Putamen (tissue), 1 donor: ENCODE results near the gene CREG2.

ENCODE experiments used
- DNase-seq: peaks from one replicate; pipeline ENCODE4 v3.0.0-alpha.2; 2016; ENCODE audit warnings: low spot score

Gene CREG2

DNA sequence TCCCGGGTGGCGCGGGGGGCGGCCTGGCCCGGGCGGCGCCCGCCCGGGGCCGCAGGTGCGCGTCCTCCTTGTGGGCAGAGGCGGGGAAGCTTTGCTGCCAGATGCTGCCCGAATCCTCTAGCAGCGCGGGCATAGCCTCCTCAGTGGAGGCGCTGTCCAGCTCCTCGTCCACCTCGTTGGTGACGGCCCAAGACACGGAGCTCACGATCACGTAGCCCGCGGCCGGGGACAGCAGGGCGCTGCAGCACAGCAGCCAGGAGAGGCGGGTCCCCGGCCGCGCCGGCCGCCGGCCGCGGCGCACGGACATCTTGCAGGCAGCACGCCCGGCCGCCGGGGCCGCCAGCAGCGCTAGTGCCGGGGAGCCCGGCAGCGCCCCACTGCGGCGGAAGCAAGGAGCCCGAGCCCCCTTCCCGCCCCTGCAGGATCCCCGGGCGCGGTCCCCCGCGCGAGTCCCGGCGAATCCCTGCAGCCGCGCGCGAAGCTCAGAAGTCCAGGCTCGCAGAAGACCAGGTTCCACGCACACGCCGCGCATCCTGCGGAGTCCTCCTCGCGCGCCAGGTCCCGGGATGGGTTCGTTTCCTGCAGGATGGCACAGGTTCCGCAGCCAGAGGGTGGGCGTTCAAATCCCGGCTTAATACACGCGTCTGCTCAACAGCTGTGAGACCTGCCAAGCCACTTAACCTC, at the start of gene CREG2:
CREG2 (minus strand) TSS at position 353 of the 684 bp plus-strand sequence; CDS start at position 307, 46 bp downstream.
- DNase-seq = peak; percentile 68

DNA sequence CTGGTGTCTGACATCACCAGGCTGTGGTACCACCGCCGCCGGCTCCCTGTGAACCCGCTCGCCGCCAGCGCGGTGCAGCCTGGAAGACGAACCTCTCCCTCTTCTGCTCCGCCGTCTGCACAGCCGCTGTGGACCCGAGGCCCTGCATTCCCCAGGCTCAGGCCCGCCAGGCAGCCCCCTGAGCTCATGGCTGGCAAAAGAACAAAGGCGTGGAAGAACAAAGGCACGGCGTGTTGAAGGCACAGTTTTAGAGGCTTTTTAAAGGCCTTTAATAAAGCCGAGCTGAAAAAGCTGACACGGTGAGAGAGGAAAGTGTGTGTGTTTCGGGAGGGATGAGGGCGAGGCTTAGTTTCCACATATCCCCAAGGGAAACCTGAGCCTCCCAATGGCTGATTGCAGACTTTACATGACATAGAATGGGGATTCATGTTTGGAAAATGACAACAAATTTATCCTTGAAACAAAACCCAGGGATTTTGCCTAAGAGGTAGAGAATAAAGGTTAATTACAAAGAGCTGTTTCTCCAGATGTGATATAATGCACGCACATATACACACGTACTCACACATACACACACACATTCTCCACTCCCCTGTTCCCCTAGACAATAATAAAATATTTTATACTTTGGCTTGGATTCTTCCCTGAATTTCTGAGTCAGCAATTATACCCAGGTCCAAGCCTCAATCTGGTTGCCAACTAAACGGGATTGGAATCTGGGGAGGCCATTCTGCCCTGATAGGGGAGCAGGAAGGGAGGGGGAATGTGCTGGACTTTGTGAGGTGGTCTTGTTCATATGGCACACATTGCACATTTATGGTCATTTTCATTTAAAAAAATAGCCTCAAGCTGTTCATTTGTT, 47.9 kb upstream of the CREG2 start:
- no peak for DNase-seq

DNA sequence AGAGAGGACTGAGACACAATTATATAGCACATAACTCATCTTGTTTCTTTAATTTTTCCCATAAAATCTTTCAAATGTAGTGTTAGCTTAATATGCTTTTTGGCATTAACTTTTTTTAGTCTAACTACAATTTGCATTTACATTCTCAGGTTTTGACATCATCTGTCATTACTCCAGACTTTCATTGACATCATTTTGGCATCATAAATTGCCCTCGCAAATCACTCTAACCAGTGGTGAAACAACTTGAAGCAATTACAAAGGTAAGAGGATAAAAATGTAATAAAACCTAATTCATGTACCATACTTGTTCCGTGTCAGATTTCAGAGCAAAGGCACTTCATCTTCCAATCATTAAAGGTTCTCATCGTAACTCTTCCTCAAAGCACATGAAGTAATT, 46.2 kb upstream of the CREG2 start:
- no peak for DNase-seq

GRCh38 chr2:101432411-101433181, 45.3 kb upstream of the CREG2 start:
- DNase-seq = no peak

DNA sequence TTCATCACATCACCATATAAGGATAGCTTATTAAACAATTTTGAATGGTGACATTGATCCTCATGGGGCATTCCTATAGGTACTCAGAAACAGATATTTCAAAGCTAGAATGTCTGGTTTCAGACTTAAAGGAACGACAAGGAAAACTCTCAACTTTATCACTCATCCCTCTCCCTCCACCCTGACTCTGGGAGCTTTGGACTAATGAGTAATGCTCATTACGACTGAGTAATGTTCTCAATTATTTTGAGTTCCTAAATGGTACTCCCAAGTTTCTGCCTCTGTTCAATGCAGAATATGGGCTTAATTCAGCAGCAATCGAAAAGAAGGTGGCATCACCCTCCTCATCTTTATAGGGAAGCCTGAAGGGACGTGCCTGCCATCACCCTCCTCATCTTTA, 44.2 kb upstream of the CREG2 start:
- DNase-seq = no peak

DNA sequence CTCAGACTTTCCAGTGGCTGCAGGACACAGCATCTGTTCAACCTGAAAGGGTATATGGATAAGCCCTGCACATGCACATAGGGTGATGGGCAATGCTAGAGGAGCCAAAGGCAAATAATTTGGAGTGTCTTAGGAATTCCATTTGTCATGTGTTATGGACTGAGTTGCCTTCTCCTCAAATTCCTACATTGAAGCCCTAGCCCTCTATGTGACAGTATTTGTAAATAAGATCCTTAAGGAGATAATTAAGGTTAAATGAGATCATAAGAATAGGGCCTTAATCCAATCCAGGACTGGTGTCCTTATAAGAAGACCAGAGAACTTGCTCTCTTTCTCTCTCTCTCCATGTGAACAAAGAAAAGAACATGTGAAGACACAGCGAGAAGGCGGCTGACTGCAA, 42.9 kb upstream of the CREG2 start:
- DNase-seq = no peak

DNA sequence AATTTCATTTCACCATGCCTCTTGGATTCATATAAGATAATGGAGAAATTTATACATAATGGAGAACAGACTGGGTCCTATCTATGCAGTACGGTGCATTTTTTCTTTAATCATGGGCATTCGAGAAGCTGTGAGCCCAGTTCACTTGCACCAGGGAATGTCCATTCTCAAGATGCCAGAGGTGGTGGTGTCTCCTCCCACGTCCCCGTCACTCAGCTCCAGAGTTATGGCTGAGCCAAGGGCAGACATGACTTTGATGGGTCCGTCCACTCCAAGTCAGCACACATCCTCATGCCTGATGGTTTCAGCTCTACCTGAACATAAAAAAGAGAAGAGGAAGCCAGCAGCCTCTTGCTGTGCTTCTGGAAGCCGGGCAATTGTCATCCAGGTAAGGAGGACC, 42.1 kb upstream of the CREG2 start:
- DNase-seq = no peak

DNA sequence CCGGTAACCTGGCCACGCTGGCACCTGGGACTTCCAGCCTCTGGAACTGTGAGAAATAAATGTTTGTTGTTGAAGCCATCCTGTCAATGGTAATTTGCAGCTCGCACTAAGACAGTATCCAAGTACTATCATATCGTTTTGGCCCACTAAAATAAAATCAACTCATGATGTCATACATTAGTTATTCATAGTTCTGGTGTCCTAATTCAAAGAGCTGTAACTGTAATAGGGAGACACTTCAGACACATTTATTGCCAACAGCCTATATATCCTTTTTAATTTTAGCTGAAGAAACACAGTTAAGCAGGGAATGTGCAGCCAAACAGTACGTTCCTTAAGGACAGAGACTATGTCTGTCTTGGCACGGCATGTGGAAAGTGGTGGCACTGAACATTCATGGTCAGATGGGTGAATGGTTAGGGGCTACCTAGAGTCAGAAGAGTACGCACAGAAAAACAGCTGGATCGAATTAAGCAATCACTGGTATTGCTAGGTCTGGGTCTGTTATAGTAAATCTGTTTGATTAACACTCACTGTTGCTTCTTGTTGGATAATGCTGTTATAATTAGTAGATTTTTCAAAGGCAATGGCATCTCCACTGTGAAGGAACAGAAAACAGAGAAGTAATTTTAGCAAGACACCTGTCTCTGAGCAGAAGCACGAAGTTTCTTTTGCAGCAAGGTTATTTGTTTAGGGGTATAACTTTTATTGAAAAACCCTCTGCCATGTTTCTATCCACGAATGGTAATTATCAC, 41.3 kb upstream of the CREG2 start:
- DNase-seq = no peak

DNA sequence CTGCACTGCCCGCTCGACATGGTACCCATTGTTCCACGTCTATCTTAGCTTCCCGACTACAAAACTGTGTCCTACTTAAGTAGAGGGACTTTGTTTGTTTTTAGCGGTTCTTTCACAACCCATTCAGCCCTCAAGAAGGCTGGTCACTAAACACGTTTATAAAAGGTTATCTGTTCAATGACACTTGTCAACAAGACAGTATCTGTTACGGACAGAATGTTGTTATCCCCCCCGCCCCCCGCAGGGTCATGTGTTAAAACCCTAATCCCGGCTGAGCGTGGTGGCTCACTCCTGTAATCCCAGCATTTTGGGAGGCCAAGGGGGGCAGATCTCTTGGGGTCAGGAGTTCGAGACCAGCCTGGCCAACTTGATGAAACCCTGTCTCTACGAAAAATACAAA, 40.4 kb upstream of the CREG2 start:
- no peak for DNase-seq

DNA sequence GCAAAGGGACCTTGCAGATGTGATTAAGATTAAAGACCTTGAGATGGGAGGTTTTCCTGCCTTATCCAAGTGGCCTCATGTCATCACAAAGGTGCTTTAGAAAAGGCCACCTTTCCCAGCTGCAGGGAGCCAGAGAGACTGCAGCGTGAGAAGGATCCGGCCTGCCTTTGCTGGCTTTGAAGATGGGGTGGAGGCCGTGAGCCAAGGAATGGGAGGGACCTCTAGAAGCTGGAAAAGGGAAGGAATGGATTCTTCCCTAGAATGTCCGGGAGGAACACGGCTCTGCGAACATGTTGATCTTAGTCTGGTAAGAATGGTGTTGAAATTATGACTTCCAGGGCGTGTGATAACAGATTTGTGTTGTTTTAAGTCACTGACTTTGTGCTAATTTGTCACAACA, 39.9 kb upstream of the CREG2 start:
- no peak for DNase-seq

GRCh38 chr2:101426822-101427221, 39.5 kb upstream of the CREG2 start:
- no peak for DNase-seq

DNA sequence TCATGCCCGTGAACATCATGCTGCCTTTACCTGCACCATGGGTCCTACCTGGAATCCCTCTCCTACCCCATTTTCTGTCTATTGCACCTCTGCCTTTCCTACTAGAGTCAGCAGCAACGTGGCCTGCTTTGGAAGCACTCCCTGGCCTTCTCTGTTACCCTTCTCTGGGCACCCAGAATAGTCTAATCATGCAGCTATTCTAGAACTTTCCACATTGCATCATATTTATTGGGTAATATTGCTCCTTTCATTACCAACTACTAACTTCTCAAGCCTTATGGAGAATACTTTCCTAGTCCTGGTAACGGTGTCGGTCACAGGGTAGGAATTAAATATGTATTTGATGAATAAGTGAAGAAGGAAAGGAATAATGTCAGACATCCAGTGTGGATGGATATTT, 33.3 kb upstream of the CREG2 start:
- DNase-seq = no peak

DNA sequence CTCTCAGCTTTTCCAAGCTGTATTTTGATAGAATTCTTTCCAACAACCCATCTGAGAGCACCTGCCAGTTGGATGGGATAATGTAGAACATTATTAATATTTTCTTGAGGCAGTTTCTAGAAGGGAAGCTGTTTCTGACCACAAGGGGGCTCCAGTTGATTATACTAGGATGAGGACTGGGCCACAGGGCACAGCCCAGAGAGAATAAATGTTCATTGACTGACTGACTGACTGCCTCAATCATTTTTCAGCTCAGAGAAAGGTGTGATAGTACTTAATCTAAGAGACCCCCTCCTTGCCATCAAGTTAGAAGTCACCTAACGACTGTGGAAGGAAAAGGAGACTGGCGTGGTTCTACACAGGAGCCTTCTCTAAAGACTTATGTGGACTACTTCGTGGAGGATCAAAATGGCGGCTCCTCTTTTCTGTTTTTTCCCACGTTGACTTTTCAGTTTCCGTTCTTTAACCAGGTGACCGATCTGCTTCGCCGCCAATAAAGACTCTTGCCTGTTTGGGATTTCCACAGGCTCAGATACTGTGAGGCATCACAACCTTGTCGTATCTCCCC, 31.9 kb upstream of the CREG2 start:
- peak; percentile 45 for DNase-seq

- no peak for DNase-seq
Measured at GRCh38 chr2:101418460-101419095, 31.3 kb upstream of the CREG2 start.

DNA sequence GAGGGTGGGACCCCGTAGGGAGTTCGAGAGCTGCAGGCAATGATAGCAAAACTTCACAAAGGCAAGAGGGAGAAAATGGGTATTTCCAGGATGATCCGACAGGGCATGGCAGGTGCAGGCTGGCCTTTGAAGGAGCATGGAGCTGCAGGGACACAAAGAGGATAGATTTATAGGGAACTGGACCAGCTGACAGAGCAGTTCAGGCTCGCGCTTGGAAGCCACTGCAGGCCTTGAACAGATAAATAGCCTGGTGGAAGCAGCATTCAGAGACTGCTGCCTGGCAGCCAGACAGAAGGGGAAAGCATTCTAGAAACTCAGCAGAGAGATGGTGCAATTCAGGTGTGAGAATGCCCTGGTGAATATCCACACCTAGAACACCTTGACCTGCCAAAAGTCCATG, 29.3 kb upstream of the CREG2 start:
- no peak for DNase-seq

DNA sequence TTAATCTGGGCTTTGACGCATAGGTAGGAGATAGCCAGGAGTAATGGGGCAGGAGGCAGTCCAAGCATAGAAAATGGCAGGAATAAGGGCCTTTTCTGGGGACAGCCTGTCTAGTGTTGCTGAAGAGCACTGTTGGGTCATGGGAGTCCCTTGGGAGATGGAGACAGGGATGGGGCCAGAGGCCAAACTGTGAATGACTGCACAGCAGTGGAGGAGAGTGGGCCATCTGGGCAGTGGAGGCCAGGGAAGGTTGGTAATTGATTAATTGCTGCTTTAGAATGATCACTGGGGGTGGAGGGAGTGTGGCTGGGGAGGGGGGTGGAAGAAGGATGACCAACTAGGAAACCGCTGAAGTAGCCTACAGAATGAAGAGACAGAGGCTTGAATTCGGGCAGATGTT, 28.6 kb upstream of the CREG2 start:
- no peak for DNase-seq

DNA sequence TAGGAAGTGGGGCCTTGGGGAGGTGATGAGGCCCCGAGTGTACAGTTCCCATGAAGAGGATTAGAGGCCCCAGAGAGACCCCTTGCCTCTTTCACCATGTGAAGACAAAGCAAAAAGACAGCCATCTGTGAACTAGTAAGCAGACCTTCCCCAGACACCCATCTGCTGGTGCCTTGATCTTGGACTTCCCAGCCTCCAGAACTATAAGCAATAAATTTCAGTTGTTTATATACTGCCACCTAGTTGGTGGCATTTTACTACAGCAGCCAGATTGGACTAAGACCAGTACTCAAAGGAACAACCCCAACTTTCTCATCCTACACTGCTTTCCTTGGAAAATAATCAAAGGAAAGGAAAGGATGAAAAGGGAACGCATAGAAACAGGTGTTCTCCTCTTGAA, 27.9 kb upstream of the CREG2 start:
- DNase-seq = no peak

DNA sequence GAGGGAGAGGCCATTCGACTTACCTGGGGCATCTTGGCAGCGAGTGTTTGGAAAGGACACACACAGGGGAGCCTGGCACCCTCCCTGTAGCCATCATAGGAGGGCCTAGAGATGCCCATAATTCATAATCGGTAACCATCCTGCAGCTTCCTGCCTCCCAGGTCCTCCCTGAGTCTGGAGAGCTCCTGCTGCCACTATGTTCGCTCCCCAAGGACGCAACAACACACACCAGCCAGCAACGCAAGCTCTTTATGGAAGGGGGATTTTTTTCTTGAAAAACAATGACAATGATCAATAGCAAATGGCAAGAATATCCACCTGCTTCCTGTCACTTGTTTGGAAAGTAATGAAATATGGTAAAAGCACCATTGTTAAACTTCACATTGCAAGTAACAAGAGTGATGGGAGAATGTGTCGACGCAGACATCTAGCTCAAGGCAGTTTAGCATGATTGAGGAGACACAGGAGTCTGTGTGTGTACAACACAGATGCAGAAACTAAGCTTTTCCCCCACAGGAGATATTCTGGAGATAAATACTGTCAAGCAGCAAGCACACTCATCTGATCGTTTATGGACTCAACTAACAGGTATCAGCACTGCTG, 24.9 kb upstream of the CREG2 start:
- DNase-seq = no peak

GRCh38 chr2:101410746-101411145, 23.4 kb upstream of the CREG2 start:
- no peak for DNase-seq

DNA sequence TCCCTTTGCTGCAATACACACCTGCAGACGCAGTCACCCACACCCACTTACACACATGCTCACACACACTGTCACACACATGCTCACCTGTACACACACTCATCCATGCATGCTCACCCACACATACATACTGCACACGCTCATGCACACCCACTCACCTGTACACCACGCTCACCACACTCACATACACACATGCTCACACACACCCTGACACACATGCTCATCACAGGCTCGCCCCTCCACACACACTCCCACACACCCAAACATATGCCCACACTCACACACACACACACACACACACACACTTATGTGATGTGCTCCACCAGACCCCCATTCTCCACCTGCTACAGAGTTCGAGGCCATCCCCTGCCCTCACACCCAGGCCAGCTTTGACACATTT, 22.8 kb upstream of the CREG2 start:
- DNase-seq = no peak

GRCh38 chr2:101409699-101410098, 22.4 kb upstream of the CREG2 start:
- DNase-seq = no peak
